ENCODE data around the gene LILRA5.

GRCh38 chr19:54315956-54316355 lies 3.0 kb upstream of the LILRA5 start:
- TF ChIP-seq, protein P1, sequence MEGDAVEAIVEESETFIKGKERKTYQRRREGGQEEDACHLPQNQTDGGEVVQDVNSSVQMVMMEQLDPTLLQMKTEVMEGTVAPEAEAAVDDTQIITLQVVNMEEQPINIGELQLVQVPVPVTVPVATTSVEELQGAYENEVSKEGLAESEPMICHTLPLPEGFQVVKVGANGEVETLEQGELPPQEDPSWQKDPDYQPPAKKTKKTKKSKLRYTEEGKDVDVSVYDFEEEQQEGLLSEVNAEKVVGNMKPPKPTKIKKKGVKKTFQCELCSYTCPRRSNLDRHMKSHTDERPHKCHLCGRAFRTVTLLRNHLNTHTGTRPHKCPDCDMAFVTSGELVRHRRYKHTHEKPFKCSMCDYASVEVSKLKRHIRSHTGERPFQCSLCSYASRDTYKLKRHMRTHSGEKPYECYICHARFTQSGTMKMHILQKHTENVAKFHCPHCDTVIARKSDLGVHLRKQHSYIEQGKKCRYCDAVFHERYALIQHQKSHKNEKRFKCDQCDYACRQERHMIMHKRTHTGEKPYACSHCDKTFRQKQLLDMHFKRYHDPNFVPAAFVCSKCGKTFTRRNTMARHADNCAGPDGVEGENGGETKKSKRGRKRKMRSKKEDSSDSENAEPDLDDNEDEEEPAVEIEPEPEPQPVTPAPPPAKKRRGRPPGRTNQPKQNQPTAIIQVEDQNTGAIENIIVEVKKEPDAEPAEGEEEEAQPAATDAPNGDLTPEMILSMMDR (conservative IDR thresholded peaks at IDR 0.05; ENCODE audit: low read depth, low read length): no peak
- TF ChIP-seq EZH2 (IDR thresholded peaks at IDR 0.05; ENCODE audit: borderline replicate concordance, low read depth, low read length, poor library complexity, severe bottlenecking): no peak
